GM23338 (cell line): ENCODE measurements around the gene NLN.

Experiments
- TF ChIP-seq, protein P1 (sequence below), 2 experiments: fragments of 200-600 bp in 1 of 2; sonication (generic) in 1 of 2; conservative IDR thresholded peaks; 2 replicates each; pipeline versions ENCODE4 v1.5.1 to v1.6.1; 2016 to 2017; ENCODE audit warnings: antibody characterized with exemption in 2 of 2, low read depth in 2 of 2, mild to moderate bottlenecking in 2 of 2, moderate library complexity in 1 of 2
- TF ChIP-seq, protein P2 (sequence below): IDR thresholded peaks from 2 replicates; pipeline ENCODE4 v1.6.1; 2016; ENCODE audit warnings: antibody characterized with exemption

DNA sequence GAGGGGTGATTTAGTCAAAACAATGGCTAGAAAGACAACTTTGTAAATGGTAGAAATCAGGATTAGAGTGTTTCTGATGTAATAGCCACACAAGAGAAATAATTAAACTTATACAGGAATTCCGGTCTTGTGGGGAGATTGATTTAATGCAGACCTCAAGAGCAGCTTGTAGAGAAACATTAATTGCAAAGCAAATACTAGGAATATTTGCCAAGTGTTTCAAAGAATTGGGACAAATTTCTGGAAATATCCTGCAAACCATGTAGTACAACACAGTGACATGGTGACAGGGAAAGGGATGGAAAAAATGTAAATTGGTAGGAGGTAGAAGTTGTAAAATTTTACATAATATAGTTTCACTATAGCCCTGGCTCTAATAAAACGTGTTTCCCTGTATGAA is 28.9 kb downstream of the NLN start:
- TF ChIP-seq, protein P1, sequence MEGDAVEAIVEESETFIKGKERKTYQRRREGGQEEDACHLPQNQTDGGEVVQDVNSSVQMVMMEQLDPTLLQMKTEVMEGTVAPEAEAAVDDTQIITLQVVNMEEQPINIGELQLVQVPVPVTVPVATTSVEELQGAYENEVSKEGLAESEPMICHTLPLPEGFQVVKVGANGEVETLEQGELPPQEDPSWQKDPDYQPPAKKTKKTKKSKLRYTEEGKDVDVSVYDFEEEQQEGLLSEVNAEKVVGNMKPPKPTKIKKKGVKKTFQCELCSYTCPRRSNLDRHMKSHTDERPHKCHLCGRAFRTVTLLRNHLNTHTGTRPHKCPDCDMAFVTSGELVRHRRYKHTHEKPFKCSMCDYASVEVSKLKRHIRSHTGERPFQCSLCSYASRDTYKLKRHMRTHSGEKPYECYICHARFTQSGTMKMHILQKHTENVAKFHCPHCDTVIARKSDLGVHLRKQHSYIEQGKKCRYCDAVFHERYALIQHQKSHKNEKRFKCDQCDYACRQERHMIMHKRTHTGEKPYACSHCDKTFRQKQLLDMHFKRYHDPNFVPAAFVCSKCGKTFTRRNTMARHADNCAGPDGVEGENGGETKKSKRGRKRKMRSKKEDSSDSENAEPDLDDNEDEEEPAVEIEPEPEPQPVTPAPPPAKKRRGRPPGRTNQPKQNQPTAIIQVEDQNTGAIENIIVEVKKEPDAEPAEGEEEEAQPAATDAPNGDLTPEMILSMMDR (conservative IDR thresholded peaks at IDR 0.05; ENCODE audit: low read depth in 2 of 2), result no peak
- TF ChIP-seq, protein P2, sequence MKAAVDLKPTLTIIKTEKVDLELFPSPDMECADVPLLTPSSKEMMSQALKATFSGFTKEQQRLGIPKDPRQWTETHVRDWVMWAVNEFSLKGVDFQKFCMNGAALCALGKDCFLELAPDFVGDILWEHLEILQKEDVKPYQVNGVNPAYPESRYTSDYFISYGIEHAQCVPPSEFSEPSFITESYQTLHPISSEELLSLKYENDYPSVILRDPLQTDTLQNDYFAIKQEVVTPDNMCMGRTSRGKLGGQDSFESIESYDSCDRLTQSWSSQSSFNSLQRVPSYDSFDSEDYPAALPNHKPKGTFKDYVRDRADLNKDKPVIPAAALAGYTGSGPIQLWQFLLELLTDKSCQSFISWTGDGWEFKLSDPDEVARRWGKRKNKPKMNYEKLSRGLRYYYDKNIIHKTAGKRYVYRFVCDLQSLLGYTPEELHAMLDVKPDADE, result no peak
